ENCODE data around the gene DCC.

Gene DCC

GRCh38 chr18:52426041-52426440 is 86.0 kb downstream of the DCC start:
- DNase-seq, result no peak

- no peak for DNase-seq
These were observed 86.5 kb downstream of the DCC start for GRCh38 chr18:52426462-52426861.

GRCh38 chr18:52427521-52428175 is 87.7 kb downstream of the DCC start:
- DNase-seq, result no peak

DNA sequence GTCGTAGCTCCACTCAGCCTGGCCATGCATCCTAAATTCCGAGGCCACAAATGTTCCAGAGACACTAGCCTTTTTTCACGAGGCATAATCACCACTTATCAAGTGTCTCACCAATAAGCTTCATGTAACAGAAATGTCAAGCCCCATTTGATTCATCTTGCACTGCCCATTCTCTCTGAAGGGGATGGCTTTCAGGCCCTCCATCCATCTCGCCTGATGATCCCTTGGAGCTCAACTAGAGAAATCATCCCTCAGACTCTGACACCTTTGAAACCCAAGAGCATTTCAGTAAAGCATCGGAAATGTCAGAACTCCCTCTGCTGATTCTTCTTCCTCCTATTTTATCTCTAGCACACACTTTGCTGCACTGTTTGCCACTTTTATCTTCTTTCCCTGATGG is 91.7 kb downstream of the DCC start:
- DNase-seq, result no peak

- DNase-seq, result no peak
These were observed 93.8 kb downstream of the DCC start for GRCh38 chr18:52433797-52434196.

- DNase-seq, result peak; percentile 49 to 80
These were observed 95.3 kb downstream of the DCC start for GRCh38 chr18:52435301-52435700.

DNA sequence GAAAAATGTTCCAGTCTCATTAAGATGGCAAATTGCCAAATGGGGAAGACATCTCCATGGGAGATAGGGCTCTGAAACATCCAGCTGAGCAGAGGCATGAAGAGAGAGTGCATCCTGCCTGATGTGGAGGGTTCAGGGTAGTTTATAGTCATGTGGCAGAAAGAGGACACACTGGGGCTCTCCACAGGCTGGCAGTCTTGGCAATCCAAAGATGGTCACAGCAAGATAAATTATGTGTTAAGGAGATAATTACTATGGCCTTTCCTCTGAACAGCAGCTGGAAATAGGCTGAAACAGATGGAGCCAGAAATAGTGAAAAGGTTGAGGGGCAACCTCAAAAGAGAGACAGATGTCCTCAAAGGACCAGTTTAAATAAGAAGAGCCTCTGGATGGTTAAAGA is 97.2 kb downstream of the DCC start:
- DNase-seq, result peak; percentile 72 to 95

DNA sequence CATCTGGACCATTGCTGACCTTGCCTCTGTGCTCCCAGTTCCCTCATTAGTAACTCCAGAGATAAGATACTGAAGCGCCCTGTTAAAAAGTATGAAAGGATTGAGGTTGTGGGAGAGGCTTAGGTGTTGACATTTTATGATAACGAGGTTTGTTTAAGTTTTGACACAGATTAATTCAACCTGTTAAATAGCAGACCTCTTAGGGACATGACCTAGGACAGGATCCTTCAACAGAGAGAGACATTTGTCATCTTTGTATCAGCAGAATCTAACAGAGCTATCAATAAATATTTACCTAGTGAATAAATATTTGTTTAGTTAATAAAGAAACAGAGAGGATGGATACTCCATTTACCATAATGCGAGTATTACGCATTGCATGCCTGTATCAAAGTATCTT is 99.5 kb downstream of the DCC start:
- no peak for DNase-seq

DNA sequence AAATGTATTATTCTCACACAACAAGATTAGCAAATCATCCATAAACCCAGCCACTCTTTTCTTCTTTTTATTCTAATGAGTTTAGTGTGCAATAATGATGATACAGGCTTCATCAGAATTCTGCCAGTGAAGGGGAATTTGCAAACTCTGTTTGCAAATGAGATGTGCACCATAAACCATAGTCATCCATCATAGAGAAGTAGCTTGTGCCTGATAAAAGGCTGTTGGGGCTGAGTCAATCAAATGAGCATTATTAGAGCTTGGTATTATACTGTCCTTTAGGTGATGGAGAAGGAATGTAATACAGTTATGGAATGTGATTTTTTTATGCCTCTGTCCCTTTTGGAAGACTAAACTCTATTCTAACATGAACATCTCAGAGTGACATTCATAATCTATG is 101.8 kb downstream of the DCC start:
- DNase-seq, result no peak

GRCh38 chr18:52442686-52443085 is 102.7 kb downstream of the DCC start:
- DNase-seq, result peak; percentile 23 to 74

GRCh38 chr18:52451256-52451655 is 111.3 kb downstream of the DCC start:
- no peak for DNase-seq

GRCh38 chr18:52451851-52452250 is 111.9 kb downstream of the DCC start:
- DNase-seq, result peak in 1 of 2 experiments; percentile 36

DNA sequence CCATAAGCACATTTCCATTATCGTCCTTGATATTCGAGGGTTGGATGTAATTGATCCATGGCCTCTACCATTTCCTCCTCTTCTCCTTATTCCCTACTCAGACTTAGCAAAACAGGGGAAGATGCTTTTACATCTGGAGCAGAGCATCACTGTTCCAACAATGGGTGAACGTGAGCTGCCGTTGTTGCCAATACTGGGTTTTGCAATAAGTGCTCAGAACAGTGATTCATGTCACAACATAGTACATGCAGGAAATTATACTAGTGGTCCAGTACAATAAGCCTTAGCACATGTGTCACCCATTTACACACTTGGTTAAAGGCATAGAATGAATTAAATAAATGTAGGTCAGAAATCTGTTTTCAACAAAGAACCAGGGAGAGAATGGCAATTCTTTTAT is 112.4 kb downstream of the DCC start:
- no peak for DNase-seq

DNA sequence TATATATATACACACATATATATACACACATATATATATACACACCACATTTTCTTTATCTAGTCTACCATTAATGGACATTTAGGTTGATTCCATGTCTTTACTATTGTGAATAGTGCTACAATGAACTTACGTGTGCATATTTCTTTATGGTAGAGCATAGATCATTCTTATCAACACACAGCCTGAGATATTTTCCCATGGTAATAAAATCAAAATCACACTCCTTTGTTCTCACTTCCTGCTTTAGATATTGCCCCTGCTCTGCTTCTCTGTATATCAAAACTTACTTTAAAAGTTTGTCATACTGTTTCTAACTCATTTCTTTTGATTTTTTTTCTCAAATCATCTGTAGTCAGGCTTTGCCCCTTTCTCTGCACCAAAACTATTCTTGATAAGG is 119.9 kb downstream of the DCC start:
- no peak for DNase-seq

GRCh38 chr18:52462853-52463252 is 122.9 kb downstream of the DCC start:
- no peak for DNase-seq

DNA sequence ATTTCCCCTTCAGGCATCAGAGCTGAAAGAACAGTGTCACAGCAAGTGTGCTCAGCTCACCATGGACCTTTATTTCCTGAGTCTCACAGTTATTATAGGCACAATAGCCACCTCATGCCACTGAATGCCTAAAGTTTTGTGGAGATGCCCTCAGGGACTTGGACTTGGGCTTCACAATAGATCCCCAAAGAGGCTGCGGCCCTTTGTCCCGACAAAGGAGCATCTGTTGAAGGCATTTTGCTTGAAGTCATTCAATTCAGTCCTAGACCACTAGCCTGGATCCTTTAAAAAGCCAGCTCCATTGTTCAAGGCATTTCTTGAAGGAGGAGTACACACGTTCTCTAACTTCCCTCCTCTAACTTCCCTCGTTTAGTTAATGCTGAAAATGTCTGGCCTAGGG is 125.4 kb downstream of the DCC start:
- DNase-seq, result no peak

GRCh38 chr18:52468496-52468895 is 128.5 kb downstream of the DCC start:
- no peak for DNase-seq

DNA sequence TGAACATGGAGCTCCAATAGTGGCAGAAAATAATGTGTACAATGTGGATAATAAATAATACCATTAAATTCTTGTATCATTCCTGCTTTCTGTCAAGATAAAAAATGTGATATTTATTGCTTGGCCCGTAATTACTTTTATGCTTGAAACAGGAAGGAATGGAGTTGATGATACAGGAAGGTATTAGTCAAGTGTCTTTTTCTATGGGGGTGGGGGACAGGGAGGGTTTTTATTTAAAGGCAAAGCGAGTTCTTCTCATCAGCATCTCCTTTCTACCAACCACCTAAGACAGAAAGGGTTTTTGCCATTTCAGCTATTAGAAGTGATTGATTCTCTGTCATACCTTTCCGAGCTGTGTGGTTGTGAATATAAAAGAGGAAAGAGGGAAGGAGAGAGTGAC is 135.3 kb downstream of the DCC start:
- no peak for DNase-seq

DNA sequence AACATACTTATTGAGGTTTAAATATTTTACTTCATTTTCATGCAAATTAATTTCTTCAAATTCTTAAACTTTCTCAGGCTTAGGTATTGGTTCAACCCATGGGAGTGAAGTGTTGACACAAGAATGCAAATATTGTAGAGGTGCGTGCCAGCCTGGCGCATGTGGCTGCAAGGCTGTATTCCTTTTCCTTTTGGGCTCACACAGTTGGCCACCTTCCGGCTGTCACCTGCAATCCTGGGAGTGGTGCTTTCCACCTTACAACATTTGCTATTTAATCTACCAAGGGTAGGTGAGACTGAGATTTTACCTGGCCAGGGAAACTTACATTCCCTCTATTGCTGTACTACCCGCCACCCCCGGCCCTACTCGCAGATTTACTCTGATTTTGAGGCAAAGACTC is 141.1 kb downstream of the DCC start:
- DNase-seq, result no peak

GRCh38 chr18:52484977-52485376 is 145.0 kb downstream of the DCC start:
- peak in 1 of 2 experiments; percentile 35 for DNase-seq

- no peak for DNase-seq
These were observed 146.1 kb downstream of the DCC start for GRCh38 chr18:52486052-52486451.

- no peak for DNase-seq
These were observed 149.7 kb downstream of the DCC start for GRCh38 chr18:52489396-52490306.

- DNase-seq, result no peak
These were observed 156.4 kb downstream of the DCC start for GRCh38 chr18:52496426-52496825.

GRCh38 chr18:52499016-52499415 is 159.0 kb downstream of the DCC start:
- DNase-seq, result peak in 1 of 2 experiments; percentile 67
